Activated gamma-delta T cell (primary cell): ENCODE results near the gene UPF1.
"Not testable (repeated sequence)": the region's sequence is repeated elsewhere in the genome, so short reads cannot be mapped to it uniquely, and the experiment has no call there.

Experiments used
- DNase-seq: peaks from one replicate; lab custom pipeline; 2025; lab: John Stamatoyannopoulos, UW

The UPF1 gene

GRCh38 chr19:18799389-18799970 lies 32.3 kb upstream of the UPF1 start:
- DNase-seq: no peak

GRCh38 chr19:18800079-18800478 lies 31.7 kb upstream of the UPF1 start:
- no peak for DNase-seq

GRCh38 chr19:18800636-18801035 lies 31.1 kb upstream of the UPF1 start:
- DNase-seq: no peak

- DNase-seq: no peak
These were observed 29.4 kb upstream of the UPF1 start for GRCh38 chr19:18802354-18802753.

- no peak for DNase-seq
These were observed 28.1 kb upstream of the UPF1 start for GRCh38 chr19:18803550-18804138.

- no peak for DNase-seq
These were observed 27.6 kb upstream of the UPF1 start for GRCh38 chr19:18804139-18804601.

GRCh38 chr19:18804643-18805042 lies 27.1 kb upstream of the UPF1 start:
- DNase-seq: no peak

- no peak for DNase-seq
These were observed 23.9 kb upstream of the UPF1 start for GRCh38 chr19:18807861-18808331.

GRCh38 chr19:18809149-18809868 lies 22.4 kb upstream of the UPF1 start:
- DNase-seq: no peak

- DNase-seq: not testable (repeated sequence)
These were observed 20.1 kb upstream of the UPF1 start for GRCh38 chr19:18811638-18812037.

GRCh38 chr19:18814063-18814462 lies 17.7 kb upstream of the UPF1 start:
- DNase-seq: no peak

- DNase-seq: no peak
These were observed 16.1 kb upstream of the UPF1 start for GRCh38 chr19:18815673-18816072.

- DNase-seq: not testable (repeated sequence)
These were observed 15.1 kb upstream of the UPF1 start for GRCh38 chr19:18816645-18817044.

GRCh38 chr19:18817574-18817973 lies 14.2 kb upstream of the UPF1 start:
- no peak for DNase-seq

GRCh38 chr19:18828786-18829185 lies 3.0 kb upstream of the UPF1 start:
- DNase-seq: no peak

- DNase-seq: no peak
These were observed 1.3 kb upstream of the UPF1 start for GRCh38 chr19:18830488-18830887.

GRCh38 chr19:18832306-18833140 lies 764 bp downstream of the UPF1 start:
- no peak for DNase-seq

GRCh38 chr19:18833141-18833476 lies 1.4 kb downstream of the UPF1 start:
- no peak for DNase-seq

- no peak for DNase-seq
These were observed 2.3 kb downstream of the UPF1 start for GRCh38 chr19:18833849-18834643.

GRCh38 chr19:18834644-18834984 lies 2.9 kb downstream of the UPF1 start:
- no peak for DNase-seq

- DNase-seq: no peak
These were observed 7.9 kb downstream of the UPF1 start for GRCh38 chr19:18839465-18840287.
